ENCODE data around the gene MARVELD1. TPM values are rescaled to one million over a fixed set of nuclear protein-coding genes. Genes with fewer than 3 reads are reported as not detected.

MARVELD1 gene
- total and polyA plus RNA-seq, 2 of the 13 experiments (the other 11 are each of a cell fraction or from before 2014, with no cell fraction given), result not detected

DNA sequence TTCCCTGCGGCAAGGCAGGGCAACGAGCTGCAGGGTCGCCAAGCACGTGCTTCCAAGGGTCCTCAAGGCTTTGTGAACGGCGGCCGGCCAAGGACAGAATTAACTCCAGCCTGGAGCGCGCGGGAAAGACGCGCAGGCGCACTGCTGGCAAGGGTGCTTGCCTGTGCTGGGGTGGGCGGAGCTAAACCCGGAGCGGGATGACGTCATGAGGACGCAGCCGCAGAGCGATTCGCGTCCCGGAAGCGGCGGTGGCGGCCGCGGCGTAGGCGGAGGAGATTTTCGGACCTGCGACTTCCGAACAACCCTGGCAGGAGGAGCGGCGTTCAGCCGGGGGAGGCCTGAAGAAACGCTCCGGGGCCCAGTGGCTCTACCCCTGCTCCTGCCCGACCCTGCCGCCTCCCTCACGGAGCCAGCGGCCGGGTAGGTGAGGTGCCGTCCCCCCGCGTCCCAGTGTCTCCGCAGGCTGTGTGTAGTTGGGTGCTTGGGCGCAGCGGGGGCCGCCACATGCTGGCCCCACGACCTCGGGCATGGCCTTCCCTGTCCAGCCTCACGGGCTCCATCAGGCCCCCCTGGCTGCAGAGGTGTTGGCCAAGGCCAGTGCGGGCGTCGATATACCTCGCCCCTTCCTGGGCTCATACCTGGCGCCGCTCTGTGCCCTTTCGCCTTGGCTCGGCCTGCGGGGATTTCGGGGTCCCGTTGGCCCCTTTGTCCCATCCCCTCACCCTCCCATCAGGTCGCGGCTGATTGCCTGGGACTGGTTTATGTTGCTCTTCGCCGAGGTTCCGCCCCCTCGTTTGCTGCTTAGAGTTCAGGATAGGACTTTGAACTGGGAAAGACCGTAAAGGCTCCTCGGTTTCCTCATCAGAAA is 23.6 kb downstream of the MARVELD1 start, which contains the start of gene ZFYVE27 (continued):
- TF ChIP-seq PRPF4 (IDR thresholded peaks at IDR 0.05; ENCODE audit: low read depth, low read length, poor library complexity, severe bottlenecking) (no peak), MYC (CRISPR knock-in tag; IDR thresholded peaks at IDR 0.05; ENCODE audit: borderline replicate concordance) (peak; percentile 97), MLLT10 (CRISPR knock-in tag; IDR thresholded peaks at IDR 0.05) (no peak), KDM1A (CRISPR knock-in tag; IDR thresholded peaks at IDR 0.05) (no peak; the same call in 1 of the 2 replicates), ZNF510 (CRISPR knock-in tag; IDR thresholded peaks at IDR 0.05; ENCODE audit: low read depth) (peak; percentile 96), SIX4 (CRISPR knock-in tag; IDR thresholded peaks at IDR 0.05) (peak; percentile 36; the same call in 1 of the 2 replicates), ZNF24 (IDR thresholded peaks at IDR 0.05) (no peak), SYNCRIP (IDR thresholded peaks at IDR 0.05; ENCODE audit: insufficient read depth, low read depth, low read length) (no peak), NFIB (CRISPR knock-in tag; IDR thresholded peaks at IDR 0.05; ENCODE audit: borderline replicate concordance) (peak; percentile 60), ZNF543 (CRISPR knock-in tag; IDR thresholded peaks at IDR 0.05) (peak; percentile 63; the same call in 1 of the 2 replicates), ZNF777 (CRISPR knock-in tag; IDR thresholded peaks at IDR 0.05) (peak; percentile 74), MED1 (CRISPR knock-in tag; IDR thresholded peaks at IDR 0.05) (peak; percentile 66), ZNF501 (CRISPR knock-in tag; IDR thresholded peaks at IDR 0.05) (peak; percentile 86)
- TF ChIP-seq, protein P1, sequence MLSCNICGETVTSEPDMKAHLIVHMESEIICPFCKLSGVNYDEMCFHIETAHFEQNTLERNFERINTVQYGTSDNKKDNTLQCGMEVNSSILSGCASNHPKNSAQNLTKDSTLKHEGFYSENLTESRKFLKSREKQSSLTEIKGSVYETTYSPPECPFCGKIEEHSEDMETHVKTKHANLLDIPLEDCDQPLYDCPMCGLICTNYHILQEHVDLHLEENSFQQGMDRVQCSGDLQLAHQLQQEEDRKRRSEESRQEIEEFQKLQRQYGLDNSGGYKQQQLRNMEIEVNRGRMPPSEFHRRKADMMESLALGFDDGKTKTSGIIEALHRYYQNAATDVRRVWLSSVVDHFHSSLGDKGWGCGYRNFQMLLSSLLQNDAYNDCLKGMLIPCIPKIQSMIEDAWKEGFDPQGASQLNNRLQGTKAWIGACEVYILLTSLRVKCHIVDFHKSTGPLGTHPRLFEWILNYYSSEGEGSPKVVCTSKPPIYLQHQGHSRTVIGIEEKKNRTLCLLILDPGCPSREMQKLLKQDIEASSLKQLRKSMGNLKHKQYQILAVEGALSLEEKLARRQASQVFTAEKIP (CRISPR knock-in tag; IDR thresholded peaks at IDR 0.05; ENCODE audit: borderline replicate concordance), result no peak
- TF ChIP-seq, protein P2, sequence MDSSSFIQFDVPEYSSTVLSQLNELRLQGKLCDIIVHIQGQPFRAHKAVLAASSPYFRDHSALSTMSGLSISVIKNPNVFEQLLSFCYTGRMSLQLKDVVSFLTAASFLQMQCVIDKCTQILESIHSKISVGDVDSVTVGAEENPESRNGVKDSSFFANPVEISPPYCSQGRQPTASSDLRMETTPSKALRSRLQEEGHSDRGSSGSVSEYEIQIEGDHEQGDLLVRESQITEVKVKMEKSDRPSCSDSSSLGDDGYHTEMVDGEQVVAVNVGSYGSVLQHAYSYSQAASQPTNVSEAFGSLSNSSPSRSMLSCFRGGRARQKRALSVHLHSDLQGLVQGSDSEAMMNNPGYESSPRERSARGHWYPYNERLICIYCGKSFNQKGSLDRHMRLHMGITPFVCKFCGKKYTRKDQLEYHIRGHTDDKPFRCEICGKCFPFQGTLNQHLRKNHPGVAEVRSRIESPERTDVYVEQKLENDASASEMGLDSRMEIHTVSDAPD (CRISPR knock-in tag; IDR thresholded peaks at IDR 0.05), result peak; percentile 88
- TF ChIP-seq, protein P3, sequence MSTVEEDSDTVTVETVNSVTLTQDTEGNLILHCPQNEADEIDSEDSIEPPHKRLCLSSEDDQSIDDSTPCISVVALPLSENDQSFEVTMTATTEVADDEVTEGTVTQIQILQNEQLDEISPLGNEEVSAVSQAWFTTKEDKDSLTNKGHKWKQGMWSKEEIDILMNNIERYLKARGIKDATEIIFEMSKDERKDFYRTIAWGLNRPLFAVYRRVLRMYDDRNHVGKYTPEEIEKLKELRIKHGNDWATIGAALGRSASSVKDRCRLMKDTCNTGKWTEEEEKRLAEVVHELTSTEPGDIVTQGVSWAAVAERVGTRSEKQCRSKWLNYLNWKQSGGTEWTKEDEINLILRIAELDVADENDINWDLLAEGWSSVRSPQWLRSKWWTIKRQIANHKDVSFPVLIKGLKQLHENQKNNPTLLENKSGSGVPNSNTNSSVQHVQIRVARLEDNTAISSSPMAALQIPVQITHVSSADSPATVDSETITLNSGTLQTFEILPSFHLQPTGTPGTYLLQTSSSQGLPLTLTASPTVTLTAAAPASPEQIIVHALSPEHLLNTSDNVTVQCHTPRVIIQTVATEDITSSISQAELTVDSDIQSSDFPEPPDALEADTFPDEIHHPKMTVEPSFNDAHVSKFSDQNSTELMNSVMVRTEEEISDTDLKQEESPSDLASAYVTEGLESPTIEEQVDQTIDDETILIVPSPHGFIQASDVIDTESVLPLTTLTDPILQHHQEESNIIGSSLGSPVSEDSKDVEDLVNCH (CRISPR knock-in tag; IDR thresholded peaks at IDR 0.05), result peak; percentile 96
- TF ChIP-seq, protein P4, sequence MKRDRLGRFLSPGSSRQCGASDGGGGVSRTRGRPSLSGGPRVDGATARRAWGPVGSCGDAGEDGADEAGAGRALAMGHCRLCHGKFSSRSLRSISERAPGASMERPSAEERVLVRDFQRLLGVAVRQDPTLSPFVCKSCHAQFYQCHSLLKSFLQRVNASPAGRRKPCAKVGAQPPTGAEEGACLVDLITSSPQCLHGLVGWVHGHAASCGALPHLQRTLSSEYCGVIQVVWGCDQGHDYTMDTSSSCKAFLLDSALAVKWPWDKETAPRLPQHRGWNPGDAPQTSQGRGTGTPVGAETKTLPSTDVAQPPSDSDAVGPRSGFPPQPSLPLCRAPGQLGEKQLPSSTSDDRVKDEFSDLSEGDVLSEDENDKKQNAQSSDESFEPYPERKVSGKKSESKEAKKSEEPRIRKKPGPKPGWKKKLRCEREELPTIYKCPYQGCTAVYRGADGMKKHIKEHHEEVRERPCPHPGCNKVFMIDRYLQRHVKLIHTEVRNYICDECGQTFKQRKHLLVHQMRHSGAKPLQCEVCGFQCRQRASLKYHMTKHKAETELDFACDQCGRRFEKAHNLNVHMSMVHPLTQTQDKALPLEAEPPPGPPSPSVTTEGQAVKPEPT (CRISPR knock-in tag; IDR thresholded peaks at IDR 0.05; ENCODE audit: low read depth), result peak; percentile 98
- TF ChIP-seq, protein P5, sequence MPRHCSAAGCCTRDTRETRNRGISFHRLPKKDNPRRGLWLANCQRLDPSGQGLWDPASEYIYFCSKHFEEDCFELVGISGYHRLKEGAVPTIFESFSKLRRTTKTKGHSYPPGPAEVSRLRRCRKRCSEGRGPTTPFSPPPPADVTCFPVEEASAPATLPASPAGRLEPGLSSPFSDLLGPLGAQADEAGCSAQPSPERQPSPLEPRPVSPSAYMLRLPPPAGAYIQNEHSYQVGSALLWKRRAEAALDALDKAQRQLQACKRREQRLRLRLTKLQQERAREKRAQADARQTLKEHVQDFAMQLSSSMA (CRISPR knock-in tag; IDR thresholded peaks at IDR 0.05), result peak; percentile 96
- TF ChIP-seq, protein P6, sequence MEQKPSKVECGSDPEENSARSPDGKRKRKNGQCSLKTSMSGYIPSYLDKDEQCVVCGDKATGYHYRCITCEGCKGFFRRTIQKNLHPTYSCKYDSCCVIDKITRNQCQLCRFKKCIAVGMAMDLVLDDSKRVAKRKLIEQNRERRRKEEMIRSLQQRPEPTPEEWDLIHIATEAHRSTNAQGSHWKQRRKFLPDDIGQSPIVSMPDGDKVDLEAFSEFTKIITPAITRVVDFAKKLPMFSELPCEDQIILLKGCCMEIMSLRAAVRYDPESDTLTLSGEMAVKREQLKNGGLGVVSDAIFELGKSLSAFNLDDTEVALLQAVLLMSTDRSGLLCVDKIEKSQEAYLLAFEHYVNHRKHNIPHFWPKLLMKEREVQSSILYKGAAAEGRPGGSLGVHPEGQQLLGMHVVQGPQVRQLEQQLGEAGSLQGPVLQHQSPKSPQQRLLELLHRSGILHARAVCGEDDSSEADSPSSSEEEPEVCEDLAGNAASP (CRISPR knock-in tag; IDR thresholded peaks at IDR 0.05; ENCODE audit: borderline replicate concordance), result peak; percentile 59; the same call in 1 of the 2 replicates

All from HepG2 (cell line).